Adrenal gland (tissue), 5 donors: ENCODE measurements around the gene RGSL1.

ENCODE experiments used
- POLR2A ChIP-seq, 2 donors: fragments of 450-650 bp; IDR thresholded peaks; one replicate each; pipeline ENCODE4 v1.6.1; 2017; ENCODE audit warnings: antibody characterized with exemption in 2 of 2, mild to moderate bottlenecking in 2 of 2, moderate library complexity in 1 of 2
- TF ChIP-seq, protein P1 (sequence below), 6 experiments: fragments of 450-650 bp in 4 of 6; fragments of 200-600 bp in 2 of 6; sonication (generic) in 1 of 6; IDR thresholded peaks; 1 replicate in 5 of 6; 2 replicates in 1 of 6; pipeline versions ENCODE4 v1.5.1 to v1.8.0; 2016 to 2021; ENCODE audit warnings: antibody characterized with exemption in 6 of 6, mild to moderate bottlenecking in 2 of 6, moderate library complexity in 1 of 6
- donor health status: DM: no; HTN: no; CAD: no.

DNA sequence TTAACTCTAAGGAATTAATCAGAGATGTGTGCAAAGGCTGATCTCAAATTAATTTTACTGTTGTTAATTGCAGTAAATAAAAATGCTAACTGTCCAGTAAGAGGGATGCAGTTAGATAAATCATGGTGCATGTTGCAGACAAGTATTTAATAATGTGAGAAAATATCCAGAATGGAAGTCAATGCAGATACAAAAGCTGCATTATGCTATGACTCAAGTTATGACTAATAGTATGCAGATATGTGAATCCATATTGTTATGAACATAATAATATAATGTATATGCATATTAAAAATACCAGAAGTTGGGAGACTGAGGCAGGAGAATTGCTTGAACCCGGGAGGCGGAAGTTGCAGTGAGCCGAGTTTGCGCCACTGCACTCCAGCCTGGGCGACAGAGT is 117.7 kb downstream of the RGSL1 start:
- TF ChIP-seq, protein P1, sequence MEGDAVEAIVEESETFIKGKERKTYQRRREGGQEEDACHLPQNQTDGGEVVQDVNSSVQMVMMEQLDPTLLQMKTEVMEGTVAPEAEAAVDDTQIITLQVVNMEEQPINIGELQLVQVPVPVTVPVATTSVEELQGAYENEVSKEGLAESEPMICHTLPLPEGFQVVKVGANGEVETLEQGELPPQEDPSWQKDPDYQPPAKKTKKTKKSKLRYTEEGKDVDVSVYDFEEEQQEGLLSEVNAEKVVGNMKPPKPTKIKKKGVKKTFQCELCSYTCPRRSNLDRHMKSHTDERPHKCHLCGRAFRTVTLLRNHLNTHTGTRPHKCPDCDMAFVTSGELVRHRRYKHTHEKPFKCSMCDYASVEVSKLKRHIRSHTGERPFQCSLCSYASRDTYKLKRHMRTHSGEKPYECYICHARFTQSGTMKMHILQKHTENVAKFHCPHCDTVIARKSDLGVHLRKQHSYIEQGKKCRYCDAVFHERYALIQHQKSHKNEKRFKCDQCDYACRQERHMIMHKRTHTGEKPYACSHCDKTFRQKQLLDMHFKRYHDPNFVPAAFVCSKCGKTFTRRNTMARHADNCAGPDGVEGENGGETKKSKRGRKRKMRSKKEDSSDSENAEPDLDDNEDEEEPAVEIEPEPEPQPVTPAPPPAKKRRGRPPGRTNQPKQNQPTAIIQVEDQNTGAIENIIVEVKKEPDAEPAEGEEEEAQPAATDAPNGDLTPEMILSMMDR (IDR thresholded peaks at IDR 0.05): no peak
- no peak for TF ChIP-seq POLR2A (IDR thresholded peaks at IDR 0.05)
